HG03575 (cell line): ENCODE results near the gene CTR9.

Experiments used
- ATAC-seq: cut with Tn5 transposase; IDR thresholded peaks from one replicate; pipeline ENCODE4 v1.9.1; 2021; ENCODE audit not compliant: unreplicated experiment, insufficient number of reproducible peaks, low FRiP score; ENCODE audit errors: extremely low read depth

Gene CTR9

DNA sequence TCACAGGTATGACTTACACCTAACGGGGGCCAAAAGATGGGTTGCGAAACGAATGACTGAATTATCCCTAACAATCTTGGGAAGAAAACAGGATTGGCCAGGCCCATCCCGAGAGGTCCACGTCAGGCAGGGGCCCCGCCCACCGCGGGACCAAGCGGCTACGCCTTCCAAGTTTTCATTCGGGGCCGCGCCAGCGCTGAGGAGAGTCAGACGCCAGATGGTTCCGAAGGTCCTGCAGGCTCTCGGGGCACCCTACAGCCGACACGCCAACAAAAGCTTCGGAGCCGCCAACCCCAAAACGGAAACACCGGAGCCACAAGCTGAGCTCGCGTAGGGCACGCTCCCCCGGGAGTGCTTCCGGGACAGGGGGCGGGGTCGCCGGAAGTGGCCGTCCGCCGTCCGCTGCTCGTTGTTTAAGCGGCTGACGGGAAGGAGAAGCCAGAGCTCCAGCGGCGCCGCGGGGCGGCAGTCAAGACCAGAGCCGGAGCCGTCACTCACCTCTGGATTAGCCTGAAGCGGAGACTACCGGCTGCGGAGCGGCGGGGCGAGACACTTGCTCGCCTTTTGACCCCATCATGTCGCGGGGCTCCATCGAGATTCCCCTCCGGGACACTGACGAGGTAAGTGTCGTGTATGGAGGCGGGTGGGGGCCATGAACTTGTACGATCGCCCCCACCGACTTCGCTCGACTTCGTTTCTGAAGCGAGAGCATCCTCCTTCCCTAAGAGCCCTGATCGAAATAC, at the start of gene CTR9:
Gene CTR9, plus strand, starts transcription at position 409 of the 743 bp plus-strand sequence. Its CDS starts 167 bp downstream, at position 576.
- ATAC-seq = no peak

DNA sequence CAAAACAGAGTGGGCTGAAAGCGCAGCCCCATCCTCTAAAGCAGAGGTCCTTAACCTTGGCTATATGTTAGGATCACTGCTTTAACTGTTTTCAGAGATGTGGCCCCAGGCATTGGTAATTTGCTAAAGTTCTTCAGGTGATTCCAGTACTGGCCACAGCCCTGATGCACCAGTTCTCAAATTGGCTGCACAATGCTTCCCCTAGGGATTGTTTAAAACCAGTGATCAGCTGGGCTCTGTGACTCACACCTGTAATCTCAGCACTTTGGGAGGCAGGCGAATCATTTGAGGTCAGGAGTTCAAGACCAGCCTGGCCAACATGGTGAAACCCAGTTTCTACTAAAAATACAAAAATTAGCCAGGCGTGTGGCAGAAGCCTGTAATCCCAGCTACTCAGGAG, 49.1 kb upstream of the CTR9 start:
- ATAC-seq = no peak

DNA sequence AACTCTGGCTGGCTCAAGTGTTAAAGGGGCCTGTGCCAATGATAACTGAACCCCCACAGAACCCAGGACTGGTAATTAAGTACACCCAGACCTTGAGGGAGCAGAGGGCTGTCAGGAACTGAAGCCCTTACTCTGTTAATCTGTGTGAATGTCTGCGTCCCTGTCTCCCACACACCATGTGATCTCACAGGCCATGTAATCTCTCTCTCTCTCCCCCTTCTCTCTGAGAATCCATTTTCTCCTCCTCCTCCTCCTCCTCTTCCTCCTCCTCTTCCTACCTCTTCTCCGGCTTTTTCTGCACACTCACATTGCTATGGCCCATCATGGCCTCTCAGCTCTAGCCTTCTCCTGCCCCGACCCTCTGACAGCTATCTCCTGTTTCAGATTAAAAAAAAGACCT, 42.9 kb upstream of the CTR9 start:
- ATAC-seq = no peak

- no peak for ATAC-seq
These were observed 41.6 kb upstream of the CTR9 start for GRCh38 chr11:10709299-10710086.

DNA sequence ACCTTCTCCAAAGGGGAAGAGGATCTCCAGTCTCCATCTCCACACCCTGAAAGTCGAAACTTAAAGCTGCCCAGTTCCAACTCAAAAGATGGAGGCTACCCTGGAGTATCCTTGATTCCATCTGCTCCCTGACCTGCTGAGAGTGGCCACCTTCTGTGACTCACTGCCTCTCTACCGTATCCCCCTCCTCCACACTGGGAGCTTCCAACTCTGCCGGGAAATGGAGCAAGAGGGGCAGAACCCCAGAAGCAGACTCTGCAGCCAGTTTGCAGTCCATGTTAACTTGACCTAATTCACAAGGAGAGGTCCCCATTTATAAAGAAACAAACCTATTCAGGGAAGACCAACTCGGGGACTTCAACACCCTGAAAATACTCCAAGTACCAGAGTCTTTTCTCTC, 35.5 kb upstream of the CTR9 start:
- no peak for ATAC-seq

DNA sequence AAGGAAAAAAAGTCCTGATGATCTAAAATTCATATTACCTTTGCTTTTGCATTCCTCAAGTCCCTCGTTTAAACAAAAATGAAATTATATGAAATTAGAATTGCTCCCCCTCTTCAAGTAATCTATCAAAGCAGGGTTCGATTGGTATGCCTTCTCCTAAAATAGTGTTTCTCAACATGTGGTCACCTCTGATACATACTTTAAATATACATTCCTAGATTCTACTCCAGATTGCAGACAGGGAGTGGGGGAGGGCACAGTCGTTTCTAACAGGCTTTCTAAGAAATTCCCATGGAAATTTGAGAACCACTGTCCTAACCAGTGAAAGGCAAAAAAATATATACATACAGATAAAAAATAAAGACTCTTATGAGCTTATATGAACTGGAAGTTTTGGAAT, 34.9 kb upstream of the CTR9 start:
- ATAC-seq = no peak

GRCh38 chr11:10716543-10717259, 34.3 kb upstream of the CTR9 start:
- no peak for ATAC-seq

- no peak for ATAC-seq
These were observed 31.4 kb upstream of the CTR9 start for GRCh38 chr11:10719616-10720015.

- ATAC-seq = no peak
These were observed 30.1 kb upstream of the CTR9 start for GRCh38 chr11:10720881-10721376.

- ATAC-seq = no peak
These were observed 28.7 kb upstream of the CTR9 start for GRCh38 chr11:10722307-10722706.

GRCh38 chr11:10725114-10725906, 25.7 kb upstream of the CTR9 start:
- no peak for ATAC-seq

DNA sequence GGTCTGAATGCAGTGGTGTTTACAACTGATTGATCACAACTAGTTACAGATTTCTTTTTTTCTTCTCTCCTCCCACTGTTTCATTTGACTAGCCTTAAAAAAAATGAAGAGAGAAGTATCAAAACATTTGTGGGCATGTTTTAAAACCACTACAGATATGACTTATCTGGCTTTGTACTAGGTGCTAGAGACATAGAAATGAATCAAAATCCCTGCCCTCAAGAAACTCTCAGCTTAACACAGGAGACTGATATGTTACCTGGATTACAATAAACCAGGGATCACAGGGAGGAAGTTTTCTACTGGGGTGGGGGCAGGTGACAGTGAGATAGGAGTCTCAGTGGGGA, 25.2 kb upstream of the CTR9 start:
- ATAC-seq = no peak

GRCh38 chr11:10727146-10727851, 23.7 kb upstream of the CTR9 start:
- ATAC-seq = no peak

DNA sequence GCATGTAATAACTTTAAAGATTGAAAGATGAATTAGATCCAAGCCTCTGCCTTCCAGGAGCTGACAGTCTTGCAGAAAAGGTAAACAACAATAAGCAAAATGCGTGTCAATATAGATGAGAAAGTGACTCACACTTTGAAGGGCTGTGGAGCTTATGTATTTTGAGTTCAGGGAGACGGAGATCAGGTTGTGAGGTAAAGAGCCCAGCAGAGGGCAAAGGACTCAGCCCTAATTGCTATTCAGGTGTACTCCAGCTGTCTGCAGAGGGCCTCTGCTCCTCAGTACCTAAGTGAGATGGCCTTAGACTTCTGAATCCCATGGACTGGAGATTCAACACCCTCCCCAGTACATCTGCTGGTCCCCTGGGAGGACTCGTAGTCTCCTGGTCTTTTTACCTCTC, 22.9 kb upstream of the CTR9 start:
- no peak for ATAC-seq

GRCh38 chr11:10728789-10729472, 22.1 kb upstream of the CTR9 start:
- ATAC-seq = no peak

DNA sequence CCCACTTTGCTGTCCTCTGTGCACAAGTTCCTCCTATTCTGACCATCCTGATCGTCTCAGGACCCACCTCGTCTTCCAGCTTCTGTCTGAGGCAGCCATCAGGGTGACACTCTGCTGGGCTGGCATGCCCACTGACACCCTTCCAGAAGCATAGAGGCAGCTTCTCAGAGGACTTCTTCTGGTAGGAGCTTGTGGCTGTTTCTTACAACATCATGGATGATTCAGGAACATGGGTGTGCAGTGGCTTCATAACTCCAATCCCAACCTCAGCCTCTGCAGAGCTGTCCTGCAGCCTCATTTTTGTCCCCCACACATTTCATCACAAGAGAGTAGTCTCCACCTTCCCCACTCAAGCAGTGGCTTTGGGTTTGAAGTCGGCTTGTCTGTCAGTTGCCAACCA, 20.9 kb upstream of the CTR9 start:
- ATAC-seq = no peak

- no peak for ATAC-seq
These were observed 19.9 kb upstream of the CTR9 start for GRCh38 chr11:10731064-10731680.
